Tracheal epithelial cell (primary cell): ENCODE measurements around the gene TOX4. TPM values are rescaled to one million over a fixed set of nuclear protein-coding genes. Genes with fewer than 3 reads are reported as not detected.

Source experiments
- total RNA-seq: library from RNA; depleted of rRNA; stranded (reverse); fragments of >200 nt; gene quantifications from 2 replicates; pipeline ENCODE4 v1.2.1, GENCODE V29; 2014

The TOX4 gene
- 22.2 and 25.1 TPM in 2 replicates for total RNA-seq

GRCh38 chr14:21476925-21477681, at the start of gene TOX4, which contains the start of gene RAB2B:
Gene TOX4, plus strand, starts transcription at chr14:21477195. Its CDS starts 84 bp downstream, at chr14:21477279.
Gene RAB2B, minus strand, starts transcription at chr14:21476959. Its CDS starts 87 bp downstream, at chr14:21476872.

DNA sequence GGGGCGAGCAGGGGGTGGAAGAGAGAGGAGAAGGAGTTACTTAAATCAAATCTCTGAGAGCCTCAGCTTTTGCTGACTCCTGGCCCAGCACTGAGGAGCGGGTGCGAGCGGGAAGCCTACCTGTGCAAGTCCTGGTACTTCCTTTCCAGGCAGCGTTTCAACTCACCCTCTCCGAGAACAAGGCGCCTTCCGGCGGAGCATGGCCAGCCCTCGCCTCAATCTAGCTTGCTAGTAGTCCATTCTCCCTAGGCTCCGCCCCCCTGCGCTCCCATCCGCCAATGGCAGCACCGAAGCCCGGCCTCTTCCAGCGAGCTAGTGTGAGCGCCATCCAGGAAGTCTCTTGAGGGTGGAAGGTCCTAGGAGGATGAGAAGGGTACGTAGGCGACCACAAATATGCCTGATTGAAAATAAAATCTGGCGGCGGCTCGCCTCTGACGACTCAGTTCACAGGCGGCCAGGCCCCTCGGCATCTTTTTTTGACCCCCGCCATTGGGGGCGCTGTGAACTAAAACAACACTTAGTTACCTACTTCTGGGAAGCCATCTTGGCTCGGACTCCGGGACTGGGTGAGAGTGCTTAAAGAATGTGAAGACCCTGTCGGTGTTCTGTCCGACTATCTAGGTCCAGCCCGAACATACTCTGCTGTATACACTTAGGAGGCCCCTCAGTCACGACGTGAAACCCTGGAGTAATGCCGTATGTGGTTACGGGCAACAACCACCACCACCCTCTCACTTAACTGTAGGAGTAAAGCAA, 20.9 kb upstream of the TOX4 start, which contains the start of gene CHD8:
Gene CHD8 (minus strand): TSS at position 212 of the 756 bp plus-strand sequence. CDS start 24,480 bp downstream, outside the sequence.

DNA sequence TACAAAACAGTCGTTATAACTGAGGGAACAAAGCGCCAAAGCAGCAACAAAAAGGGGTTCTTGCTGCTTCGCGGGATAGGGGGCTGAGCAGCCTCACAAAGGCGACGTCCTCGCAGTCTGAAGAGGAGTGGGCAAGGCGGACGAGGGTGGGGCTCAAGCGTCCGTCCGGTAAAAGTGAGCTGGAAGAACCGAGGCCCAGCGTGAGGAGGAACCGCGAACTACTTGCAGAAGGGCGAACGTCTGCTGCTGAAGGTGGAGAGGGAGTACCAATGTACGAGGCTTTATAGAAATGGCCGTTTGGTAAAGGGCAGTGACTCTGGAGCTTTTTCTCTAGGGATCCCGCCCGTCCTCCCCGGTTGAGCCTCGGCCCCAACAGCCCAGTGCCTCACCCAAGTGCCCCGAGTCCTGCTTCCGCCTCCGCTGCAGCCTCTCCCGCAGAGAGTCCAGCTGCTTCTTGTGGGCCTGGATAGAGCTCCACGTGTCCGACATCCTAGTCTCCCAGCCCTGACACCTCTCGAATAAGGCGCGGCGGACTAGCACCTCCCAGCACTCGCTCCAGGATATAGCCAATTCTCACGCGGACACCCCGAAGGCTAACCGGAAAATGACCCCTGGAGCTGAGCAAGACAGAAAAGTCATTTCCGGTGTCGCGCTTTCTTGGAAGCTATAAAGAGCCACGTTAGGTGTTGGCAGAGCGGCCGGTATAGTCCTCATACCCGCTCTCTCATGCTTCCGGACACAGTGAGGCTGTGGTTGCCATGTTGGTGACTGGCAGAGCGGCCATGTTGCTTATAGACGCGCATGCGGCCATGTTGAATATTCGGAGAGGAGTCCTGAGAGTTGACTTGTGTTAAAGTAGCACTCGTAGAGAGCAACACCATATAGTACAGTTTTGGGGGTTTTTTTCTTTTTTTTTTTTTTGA, 34.0 kb downstream of the TOX4 start, which contains the start of gene METTL3:
Gene METTL3 (minus strand): TSS at position 606 of the 923 bp plus-strand sequence. CDS start 117 bp downstream, at position 489.

DNA sequence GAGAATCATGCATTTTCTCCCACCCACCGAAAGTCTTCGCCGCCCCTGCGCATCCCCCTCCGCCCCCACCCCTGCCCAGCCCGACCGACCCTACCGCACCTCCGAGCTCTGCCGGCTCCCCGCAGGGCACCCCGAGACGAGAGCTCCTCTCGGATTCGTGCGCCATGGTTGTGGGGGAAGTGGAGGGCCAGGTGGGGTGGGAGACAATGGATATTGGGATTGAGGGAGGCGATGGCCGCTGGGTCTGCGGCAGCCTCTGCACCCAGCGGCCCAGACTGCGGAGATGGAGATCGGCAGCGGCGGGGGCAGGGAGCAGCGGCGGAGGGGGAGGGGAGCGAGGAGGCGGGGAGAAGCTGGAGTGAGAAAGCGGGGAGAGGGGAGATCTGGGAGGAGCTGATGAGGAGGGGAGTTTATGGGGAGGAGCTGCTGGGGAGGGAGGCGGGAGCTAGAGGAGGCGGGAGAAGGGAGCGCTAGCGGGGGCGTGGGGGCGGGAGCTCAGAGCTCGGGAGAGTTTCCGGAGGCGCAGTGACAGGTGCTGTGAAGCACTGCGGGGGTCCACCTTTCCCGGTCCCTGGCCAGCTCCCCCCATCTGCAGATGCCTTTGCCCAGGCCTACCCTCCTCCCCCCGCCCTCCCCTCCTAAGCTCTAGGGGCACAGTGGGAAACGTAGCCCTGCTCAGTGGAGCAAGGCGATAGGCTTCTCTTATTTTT, 49.1 kb downstream of the TOX4 start, which contains the start of gene SALL2:
Gene SALL2 (minus strand): TSS at position 385 of the 710 bp plus-strand sequence. CDS start 219 bp downstream, at position 166.

Other genes with a start within 250 kb of the TOX4 start
- gene HNRNPC, start 207.8 kb upstream of the TOX4 start, total RNA-seq, result 740 and 773 TPM in 2 replicates
- not detected in 2 replicates for gene RPGRIP1, start 197.1 kb upstream of the TOX4 start, total RNA-seq
- gene SUPT16H, start 93.2 kb upstream of the TOX4 start, total RNA-seq, result 53.5 and 55.8 TPM in 2 replicates
- gene CHD8, start 21.1 kb upstream of the TOX4 start, total RNA-seq, result 38.8 and 39.3 TPM in 2 replicates
- gene RAB2B, start 236 bp upstream of the TOX4 start, total RNA-seq, result 15.3 and 21.0 TPM in 2 replicates
- gene METTL3, start 34.1 kb downstream of the TOX4 start, total RNA-seq, result 61.8 and 71.6 TPM in 2 replicates
- gene SALL2, start 49.2 kb downstream of the TOX4 start, total RNA-seq, result 0.85 and 1.2 TPM in 2 replicates
- not detected in 2 replicates for gene OR10G3, start 102.9 kb downstream of the TOX4 start, total RNA-seq
- not detected in 2 replicates for gene OR10G2, start 157.7 kb downstream of the TOX4 start, total RNA-seq
- gene OR4E2, start 176.6 kb downstream of the TOX4 start, total RNA-seq, result not detected in 2 replicates
- gene OR4E1, start 196.6 kb downstream of the TOX4 start, total RNA-seq, result under 0.01 TPM in 1 of 2 replicates, not detected in the other